GM04504 (cell line): Measurements from ENCODE around the gene ANKIB1.
"Not testable (repeated sequence)": the region's sequence is repeated elsewhere in the genome, so short reads cannot be mapped to it uniquely, and the experiment has no call there.

ENCODE experiments used
- DNase-seq: peaks from one replicate; pipeline ENCODE4 v3.0.0-alpha.2; 2012; ENCODE audit warnings: low read depth

ANKIB1 gene

DNA sequence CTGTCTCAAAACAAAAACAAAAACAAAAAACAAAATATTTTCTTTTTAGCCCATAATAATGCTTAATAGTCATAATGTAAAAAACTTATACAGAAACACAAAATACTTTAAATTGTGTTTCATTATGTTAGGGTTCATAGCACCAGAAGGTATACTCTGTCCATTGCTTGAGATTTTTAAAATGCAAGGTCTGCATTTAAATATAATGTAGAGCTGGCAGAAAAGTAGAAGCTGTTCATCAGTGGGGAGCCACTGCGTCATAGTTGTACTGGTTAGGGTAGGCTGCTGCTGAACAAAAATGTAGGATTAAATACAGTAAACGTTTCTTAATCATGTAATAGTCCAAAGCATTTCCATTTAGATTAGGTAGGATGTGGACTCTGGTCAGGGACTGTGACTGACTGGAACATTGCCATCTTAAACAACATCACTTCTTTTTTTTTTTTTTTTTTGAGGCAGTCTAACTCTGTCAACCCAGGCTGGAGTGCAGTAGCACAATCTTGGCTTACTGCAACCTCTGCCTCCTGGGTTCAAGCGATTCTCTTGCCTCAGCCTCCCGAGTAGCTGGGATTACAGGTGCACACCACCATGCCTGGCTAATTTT, 85.2 kb downstream of the ANKIB1 start:
- no peak for DNase-seq

DNA sequence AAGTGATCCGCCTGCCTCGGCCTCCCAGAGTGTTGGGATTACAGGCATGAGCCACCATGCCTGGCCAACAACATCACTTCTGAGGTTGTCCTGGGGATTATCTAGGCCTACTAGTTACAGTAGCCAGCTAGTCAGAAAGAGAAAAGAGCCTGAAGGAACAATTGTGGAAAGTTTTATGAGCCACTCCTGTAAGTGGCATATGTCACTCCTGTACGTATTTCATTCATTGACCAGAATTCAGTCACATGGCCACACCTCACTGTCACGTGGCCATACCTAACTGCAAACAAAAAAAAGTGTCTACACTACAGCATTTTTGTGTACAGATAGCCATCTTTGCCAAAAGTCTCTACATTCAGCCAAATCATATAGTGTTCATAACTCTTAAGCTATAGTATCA, 85.7 kb downstream of the ANKIB1 start:
- no peak for DNase-seq

DNA sequence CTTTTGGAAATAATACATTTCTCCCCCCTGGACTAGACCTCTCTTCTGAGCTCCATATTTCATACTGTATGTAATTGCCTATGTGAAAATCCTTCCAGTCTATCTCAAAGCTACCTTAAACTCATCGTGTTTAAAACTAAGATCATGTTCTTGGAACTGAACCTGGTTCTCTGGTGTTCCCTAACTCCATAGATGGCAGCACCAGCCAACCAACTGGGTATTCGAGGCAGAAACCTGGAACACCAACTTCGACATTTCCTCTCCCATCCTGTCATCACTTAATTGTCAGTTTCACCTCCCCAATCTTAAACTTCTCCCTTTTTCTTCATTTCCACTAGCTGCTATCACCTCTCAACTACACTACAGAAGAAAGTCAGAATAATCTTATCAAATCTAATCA, 87.0 kb downstream of the ANKIB1 start:
- DNase-seq, result no peak

DNA sequence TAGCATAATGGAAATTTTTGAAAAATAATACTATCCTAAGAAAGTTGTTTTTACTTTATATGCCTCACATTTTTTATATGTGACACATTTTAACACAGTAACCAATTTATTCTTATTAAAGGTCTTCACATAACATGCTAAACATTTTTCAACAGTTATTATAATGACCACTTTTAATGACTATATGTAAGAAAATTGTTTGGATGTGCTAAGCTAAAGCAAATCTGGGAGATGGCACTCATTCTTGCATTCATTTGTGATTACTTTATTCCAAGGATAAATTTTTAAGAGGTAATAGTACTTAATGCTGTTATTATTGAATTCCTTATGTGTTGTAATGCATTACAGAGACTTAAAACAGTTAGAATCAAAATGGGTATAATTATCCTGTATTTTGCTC, 88.1 kb downstream of the ANKIB1 start:
- DNase-seq, result no peak

DNA sequence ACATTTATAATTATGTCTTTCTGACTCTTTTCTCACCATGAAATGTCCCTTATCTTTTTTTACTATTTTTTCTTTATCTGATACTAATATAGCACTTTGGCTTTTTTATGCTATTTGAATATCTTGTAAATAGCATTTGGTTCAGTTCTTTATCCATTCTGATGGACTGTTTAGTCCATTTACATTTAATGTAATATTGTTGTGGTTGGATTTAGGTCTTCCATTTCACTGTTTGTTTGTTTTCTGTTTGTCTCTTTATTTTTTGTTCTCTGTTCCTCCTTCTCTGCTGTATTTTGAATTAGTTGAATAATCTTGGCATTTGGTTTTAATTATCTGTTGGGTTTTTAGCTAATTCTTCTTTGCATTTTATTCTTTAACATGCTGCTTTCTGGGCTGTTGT, 89.8 kb downstream of the ANKIB1 start:
- no peak for DNase-seq

DNA sequence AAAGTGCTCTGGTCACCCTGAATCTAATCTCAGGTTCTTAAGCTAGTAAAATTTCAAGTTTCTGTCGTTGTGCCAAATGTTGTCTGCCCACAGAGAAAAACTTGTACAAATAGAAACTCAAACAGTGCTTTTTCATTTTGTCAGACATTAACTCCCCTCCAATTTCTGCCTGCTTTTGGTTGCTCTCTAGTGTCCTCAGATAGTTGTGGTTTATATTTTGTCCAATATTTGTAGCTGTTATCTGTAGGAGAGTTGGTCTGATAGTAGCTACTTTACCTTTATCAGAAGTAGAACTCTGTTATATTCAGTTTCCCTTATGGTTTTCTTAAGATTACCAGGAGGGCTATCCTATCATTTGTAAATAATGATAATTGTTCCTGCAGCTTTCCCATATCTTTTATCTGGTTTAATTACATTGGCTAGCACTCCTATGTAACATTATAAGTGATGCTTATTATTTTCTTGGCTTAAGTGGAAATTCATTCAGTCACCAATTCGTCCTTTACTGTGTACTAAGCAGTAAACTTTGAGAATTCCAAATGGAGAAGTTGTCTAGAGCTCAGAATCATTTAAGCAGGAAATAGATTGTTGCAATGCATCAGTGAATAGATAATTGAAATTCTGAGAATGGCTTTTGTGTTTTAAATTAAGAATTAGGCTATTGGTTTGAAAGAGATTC, 91.0 kb downstream of the ANKIB1 start:
- no peak for DNase-seq

DNA sequence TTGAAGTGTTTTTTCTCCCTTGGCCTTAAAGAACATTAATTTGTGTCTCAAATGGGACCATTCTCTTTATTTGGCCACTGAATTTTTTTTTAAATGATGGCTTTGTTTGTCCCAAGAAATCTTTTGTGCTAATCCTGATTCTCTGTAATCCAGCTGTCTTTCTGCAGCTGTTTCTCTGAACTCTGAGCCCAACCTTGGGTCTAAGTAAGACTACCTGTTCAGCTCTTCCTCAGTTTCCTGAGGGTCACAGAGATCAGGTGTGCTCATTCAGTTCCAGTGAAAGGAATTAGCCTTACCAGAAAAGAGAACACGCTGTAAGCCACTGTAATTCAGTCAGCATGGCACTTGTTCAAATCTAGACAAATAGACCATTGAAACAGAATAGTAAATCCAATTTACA, 94.2 kb downstream of the ANKIB1 start:
- no peak for DNase-seq

DNA sequence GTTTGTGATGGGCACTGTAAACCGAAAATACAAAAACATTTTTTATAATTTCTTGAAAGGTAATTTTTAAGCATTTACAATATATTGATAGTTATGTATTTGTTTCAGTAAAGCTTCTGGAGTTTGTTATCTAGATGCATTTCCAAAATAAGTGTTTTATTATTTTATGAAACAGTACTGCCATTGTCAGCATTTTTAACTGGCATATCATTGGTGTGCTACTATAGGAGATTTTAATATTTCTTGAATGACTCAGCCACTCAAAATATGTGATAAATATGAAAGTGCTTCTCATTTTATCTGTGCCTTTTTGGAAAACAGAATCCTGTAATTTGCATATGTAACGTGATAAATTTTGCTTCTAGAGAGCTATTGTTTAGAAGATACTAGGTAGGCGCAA, 97.9 kb downstream of the ANKIB1 start:
- DNase-seq, result no peak

DNA sequence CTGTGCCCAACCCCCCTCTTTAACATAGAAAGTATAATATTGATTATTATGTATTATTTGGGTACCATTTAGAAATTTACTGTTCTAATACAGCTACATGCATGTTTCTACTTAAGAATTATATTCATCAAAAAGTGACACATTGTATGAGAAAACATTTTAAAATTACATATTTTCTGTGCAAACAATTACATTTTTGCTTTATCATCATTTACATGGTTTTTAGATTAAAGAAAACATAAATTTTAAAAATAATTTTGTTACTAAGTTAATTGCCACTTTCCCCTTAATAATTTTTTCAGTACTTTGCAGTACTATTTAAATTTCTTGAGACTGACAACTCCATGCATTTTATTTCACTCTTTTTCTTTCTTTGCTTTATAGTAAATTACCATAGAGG, 106.2 kb downstream of the ANKIB1 start:
- DNase-seq, result no peak

DNA sequence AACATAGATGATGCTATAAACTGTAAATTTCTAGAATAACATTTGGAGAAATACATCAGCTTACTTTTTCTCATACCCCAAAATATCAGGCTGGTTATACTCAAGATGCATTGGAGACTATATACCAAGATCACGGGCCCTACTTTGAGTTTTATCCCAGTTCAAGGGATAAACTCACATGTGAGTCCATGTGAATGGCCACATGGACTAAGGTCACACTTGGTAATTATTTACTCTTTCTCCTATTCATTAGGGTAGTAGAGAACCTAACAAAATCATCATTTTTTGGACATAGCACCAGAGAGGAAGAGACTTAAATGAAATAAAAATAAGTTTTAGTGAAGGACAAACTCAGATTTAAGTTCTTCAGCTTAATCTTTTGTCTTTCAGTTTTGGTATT, 108.4 kb downstream of the ANKIB1 start:
- no peak for DNase-seq

DNA sequence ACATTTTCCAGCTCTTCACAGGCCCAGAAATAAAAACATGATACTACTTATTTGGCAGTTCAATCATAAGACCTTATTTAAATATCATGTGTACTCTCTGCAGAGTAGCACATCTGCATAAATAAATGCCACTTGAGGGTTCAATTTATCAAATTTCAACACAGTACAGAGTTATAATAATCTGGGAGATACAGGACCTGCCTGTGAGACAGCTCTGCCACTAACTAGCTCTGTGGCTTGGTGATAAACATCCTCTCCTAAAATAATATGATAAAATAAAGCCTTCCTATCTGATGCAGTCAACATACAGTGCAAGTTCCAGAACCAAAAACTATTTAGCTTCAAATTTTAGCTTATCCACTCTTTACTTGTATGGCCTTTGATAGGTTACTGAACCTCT, 110.6 kb downstream of the ANKIB1 start:
- DNase-seq, result no peak

DNA sequence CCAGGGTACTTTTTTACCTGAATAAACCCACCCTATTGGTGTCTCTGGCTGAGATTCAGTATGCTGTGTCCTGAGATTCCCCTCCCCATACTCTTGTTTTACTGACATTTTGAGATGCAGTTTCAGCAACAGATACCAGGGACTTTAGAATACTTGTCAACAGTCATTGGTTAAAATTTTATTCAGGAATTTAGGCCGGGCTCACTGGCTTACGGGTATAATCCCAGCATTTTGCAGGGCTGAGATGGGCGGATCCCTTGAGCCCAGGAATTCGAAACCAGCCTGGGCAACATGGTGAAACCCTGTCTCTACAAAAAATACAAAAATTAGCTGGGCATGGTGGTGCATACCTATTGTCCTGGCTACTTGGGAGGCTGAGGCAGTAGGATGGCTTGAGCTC, 111.5 kb downstream of the ANKIB1 start:
- no peak for DNase-seq

DNA sequence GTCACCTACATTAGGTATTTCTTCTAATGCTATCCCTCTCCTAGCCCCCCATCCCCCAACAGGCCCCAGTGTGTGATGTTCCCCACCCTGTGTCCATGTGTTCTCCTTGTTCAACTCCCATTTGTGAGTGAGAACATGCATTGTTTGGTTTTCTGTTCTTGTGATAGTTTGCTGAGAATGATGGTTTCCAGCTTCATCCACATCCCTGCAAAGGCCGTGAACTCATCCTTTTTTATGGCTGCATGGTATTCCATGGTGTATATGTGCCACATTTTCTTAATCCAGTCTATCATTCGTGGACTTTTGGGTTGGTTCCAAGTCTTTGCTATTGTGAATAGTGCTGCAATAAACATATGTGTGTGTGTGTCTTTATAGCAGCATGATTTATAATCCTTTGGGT, 113.4 kb downstream of the ANKIB1 start:
- not testable (repeated sequence) for DNase-seq

DNA sequence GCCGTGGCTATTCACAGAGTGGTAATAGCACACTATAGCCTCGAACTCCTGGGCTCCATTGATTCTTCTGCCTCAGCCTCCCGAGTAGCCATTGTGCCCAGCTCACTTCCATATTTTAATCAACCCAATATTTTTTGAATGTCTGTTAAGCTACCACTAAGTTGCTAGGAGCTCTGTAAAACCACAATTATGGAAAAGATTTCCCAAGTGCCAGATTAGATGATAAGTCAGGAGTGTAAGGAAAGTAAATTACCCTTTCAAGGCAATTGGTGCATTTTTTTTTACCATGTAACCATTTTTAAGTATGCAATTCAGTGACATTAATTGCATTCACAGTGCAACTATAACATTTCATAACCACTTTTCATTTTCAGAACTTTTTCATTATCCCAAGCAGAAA, 114.0 kb downstream of the ANKIB1 start:
- peak; percentile 13 for DNase-seq

DNA sequence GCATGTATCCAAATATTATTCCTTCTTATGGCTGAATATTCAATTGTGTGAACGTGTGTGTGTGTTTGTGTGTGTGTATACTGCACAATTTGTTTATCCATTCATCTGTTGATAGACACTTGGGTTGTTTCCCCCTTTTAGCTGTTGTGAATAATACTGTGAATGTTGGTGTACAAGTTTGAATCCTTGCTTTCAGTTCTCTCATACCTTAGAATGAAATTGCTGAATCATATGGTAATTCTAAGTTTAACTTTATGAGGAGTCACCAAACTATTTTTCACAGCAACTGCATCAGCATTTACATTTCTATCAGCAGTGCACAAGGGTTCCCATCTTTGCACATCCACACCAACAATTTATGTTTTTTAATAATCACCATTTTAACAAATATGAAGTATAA, 114.6 kb downstream of the ANKIB1 start:
- DNase-seq, result no peak

DNA sequence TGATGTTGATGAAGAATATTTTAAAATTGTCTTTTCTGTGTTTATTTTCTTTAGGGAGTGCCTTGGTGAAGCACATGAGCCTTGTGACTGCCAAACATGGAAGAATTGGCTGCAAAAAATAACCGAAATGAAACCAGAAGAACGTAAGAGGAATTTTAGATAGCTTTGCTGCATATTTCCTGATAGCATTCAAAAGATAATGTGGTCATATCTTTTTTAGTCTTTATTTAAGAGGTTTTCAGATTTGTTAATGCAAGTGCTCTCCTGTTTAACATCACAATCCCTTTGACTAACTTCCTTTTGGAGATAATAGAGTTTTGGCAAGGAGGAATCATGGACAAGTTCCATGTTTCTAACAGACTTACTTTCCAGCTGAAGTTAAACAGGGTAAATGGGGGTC, 116.4 kb downstream of the ANKIB1 start:
- DNase-seq, result no peak

DNA sequence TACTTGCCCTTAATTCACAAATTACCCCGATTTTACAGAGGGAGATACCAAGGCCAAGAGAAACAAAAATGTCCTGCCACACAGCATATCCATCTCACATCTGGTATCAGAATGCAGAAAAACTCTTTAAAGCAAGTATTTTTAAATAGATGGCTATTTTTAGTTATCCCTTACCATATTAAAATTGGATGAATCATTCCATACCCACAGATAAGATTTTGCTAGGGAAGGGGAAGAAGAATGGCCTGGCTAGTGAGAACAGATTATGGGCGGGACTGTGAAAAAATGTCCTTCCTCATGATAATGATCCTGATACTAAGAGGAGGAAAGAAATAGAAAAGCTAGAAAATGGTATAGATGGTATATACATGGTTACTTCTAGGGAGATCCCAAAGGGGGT, 121.0 kb downstream of the ANKIB1 start:
- no peak for DNase-seq

DNA sequence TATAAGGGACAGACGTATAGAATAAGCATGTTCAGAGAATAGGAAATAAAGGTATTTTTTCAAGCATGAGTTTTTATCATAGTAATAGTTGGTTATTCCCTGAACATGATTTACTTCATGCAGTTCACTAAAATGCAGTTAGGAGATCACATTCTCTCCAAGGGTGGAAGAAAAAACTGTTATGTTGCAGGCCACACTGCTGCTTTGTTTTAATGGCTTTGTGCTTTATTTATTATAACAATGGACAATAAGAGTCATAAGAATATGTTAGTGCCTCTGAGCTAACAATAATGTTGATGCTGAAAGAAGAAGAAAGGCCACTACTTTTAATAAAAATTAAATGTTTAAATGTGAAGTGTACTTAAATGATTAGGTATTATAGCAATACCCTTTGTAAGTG, 123.0 kb downstream of the ANKIB1 start:
- no peak for DNase-seq

DNA sequence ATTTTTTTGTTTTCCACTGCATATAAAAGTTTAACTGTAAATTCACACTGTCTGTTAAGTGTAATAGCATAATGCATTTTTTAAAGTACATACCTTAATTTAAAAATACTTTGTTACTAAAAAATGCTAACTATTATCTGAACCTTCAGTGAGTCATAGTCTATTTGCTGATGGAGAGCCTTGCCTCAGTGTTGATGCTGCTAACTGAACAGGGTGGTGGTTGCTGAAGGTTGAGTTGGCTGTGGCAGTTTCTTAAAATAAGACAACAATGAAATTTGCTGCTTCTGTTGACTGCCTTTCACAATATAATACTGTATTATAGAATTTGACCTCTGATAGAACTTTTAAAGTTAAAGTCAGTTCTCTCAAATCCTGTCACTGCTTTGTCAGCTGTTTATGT, 129.2 kb downstream of the ANKIB1 start:
- no peak for DNase-seq

DNA sequence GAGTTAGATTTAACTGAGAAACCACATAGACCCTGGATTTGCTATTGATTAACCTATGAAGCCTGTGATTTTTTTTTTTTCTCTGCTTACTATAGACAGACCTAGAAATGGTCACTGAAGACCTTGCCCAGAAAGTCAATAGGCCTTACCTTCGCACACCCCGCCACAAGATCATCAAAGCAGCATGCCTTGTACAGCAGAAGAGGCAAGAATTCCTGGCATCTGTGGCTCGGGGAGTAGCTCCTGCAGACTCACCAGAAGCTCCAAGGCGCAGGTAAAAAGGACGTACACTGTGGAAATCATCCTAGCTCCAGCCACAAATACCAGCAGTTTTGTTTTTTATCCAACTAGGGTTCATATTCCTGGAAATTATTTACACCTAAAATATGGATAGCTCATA, 145.3 kb downstream of the ANKIB1 start:
- DNase-seq, result no peak

DNA sequence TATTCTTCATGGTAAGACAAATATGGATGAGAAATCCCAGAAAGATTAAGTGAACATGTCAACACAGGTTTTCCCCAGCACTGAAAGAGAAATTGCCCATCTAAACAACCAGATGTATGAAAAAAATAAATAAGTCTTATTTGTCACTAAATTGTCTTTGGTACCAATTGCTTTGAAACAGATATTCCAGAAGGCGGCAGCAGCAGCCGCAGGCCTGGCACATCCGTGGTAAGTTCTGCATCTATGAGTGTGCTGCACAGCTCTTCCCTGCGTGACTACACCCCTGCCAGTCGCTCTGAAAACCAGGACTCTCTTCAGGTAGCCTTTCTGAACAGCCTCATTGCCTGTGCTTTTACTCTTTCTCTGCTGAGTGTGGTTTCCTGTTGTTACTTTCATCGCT, 151.8 kb downstream of the ANKIB1 start:
- no peak for DNase-seq

DNA sequence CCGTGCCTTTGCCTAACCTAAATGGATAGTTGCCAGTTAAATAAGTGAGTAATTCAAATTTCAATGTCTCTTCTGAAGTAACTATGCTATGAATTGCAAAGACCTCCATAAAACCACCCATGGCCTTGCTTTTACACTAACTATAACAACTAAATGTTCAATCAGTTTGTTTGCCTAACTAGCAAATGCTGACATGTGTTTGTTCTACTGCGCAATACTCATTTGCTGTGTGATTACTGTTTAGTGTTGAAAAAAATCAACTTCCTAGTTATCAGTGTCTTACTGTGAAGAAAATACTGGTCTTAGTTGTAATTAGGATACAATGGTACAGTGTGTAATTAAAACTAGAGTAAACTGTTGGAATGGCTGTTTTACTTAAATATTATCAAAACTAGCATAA, 154.2 kb downstream of the ANKIB1 start:
- no peak for DNase-seq

DNA sequence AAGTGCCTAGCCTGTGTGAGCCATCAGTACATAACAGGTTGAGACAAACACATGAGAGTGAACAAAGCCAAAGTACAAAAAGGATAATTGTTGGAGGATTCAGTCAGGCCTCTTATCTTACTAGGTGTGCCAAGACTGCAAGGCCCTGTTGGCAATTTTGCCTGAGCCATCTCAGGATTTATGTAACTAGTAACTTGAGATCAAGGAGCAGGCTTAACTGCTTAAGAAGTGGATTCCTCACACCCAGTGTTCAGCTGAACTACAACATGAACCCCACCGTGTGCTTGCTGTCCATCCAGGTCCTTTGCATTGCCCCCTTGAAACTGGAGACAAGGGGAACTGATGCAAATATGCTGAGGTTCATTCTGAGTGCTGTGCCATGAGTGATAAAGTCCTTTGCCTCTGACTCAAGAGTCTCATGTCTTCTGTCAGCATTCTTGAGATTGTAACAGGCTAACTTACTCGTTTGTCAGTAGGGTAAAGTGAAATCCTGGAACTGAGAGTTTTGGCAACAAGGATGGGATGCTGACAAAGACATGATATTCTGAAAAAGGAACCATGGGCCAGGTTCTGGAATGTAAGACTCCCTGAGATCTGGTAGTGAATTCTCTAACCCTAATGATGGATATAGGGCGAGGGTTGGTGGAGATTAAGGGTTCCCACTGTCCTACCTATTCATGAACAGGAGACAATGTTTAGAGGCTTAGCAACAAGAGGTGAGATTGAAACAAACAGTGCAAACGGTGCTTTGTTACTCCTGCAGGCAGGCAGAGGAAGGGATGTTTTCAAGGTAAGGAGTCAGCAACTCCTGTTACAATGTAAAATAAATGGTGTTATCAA, 157.4 kb downstream of the ANKIB1 start:
- DNase-seq, result peak; percentile 28

DNA sequence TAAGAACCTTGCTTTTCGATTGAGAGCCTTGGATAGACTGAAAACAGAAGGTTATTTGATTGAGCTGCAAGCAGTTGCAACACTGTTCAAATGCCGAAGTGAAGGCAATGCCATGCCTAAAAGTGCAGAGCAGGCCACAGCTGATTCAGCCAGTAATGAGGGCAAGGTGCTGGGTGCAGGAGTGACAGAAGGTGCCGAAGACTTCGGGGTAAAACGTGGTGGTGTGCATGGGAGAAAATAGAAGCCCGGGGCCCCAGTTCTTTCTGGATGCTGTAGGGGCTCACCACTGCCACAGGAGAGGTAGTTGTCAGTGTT, 157.9 kb downstream of the ANKIB1 start:
- DNase-seq, result no peak
